HepG2 (cell line): ENCODE measurements around the gene BCAS1. TPM values are rescaled to one million over a fixed set of nuclear protein-coding genes. Genes with fewer than 3 reads are reported as not detected.
A peak's percentile ranks its signal among the peaks of the same experiment; 100 is the strongest.

Source experiments
- HHEX ChIP-seq: IDR thresholded peaks from 2 replicates; pipeline ENCODE4 v1.6.1; 2016; ENCODE audit warnings: control low read depth
- IKZF4 ChIP-seq: sonication (generic); formaldehyde crosslinking; IDR thresholded peaks from 2 replicates; pipeline ENCODE4 v1.5.1; 2020; ENCODE audit warnings: borderline replicate concordance, mild to moderate bottlenecking, low read depth, missing genetic modification reagents; ENCODE audit errors: not compliant biosample characterization
- PAF1 ChIP-seq: IDR thresholded peaks from 2 replicates; pipeline ENCODE4 v1.6.1; 2016; ENCODE audit warnings: missing genetic modification reagents, missing compliant biosample characterization
- RARA ChIP-seq: IDR thresholded peaks from 2 replicates; pipeline ENCODE4 v1.6.1; 2016; ENCODE audit warnings: missing genetic modification reagents, missing compliant biosample characterization
- REL ChIP-seq: sonication (generic); formaldehyde crosslinking; conservative IDR thresholded peaks from 2 replicates; pipeline ENCODE4 v1.8.0; 2022; ENCODE audit warnings: mild to moderate bottlenecking, missing genetic modification reagents, moderate library complexity
- RNF2 ChIP-seq: fragments of 450-650 bp; conservative IDR thresholded peaks from 2 replicates; pipeline ENCODE4 v1.6.1; 2016; ENCODE audit warnings: low read depth
- SNRNP70 ChIP-seq: fragments of 200-400 bp; formaldehyde crosslinking; IDR thresholded peaks from 2 replicates; pipeline ENCODE4 v1.6.1; 2017; ENCODE audit warnings: mild to moderate bottlenecking, low read depth, low read length, moderate library complexity
- SRF ChIP-seq: IDR thresholded peaks from 2 replicates; pipeline ENCODE4 v1.6.1; 2011; ENCODE audit warnings: mild to moderate bottlenecking, low read depth, low read length, moderate library complexity
- TEAD3 ChIP-seq: optimal IDR thresholded peaks from 2 replicates; pipeline ENCODE3; 2016; ENCODE audit warnings: borderline replicate concordance
- TFDP1 ChIP-seq: IDR thresholded peaks from 2 replicates; pipeline ENCODE4 v1.6.1; 2016; ENCODE audit warnings: missing compliant biosample characterization, missing genetic modification reagents, borderline replicate concordance
- ZFP1 ChIP-seq: IDR thresholded peaks from 2 replicates; pipeline ENCODE4 v1.6.1; 2016
- ZFYVE20 ChIP-seq: sonication (generic); formaldehyde crosslinking; IDR thresholded peaks from 2 replicates; pipeline ENCODE4 v1.8.0; 2023; ENCODE audit warnings: low read depth, mild to moderate bottlenecking, moderate library complexity, missing genetic modification reagents, borderline replicate concordance
- ZMYM3 ChIP-seq: sonication (generic); formaldehyde crosslinking; IDR thresholded peaks from 2 replicates; pipeline ENCODE4 v1.5.1; 2020; ENCODE audit warnings: mild to moderate bottlenecking, missing genetic modification reagents
- ZNF101 ChIP-seq: sonication (generic); formaldehyde crosslinking; IDR thresholded peaks from 2 replicates; pipeline ENCODE4 v1.4.0; 2020; ENCODE audit warnings: mild to moderate bottlenecking, low read depth, missing genetic modification reagents, borderline replicate concordance
- ZNF253 ChIP-seq: sonication (generic); formaldehyde crosslinking; IDR thresholded peaks from 2 replicates; pipeline ENCODE4 v1.8.0; 2022; ENCODE audit warnings: mild to moderate bottlenecking, missing genetic modification reagents, borderline replicate concordance
- ZNF615 ChIP-seq: sonication (generic); formaldehyde crosslinking; IDR thresholded peaks from 2 replicates; pipeline ENCODE4 v1.5.0; 2020; ENCODE audit warnings: mild to moderate bottlenecking, missing genetic modification reagents, borderline replicate concordance
- ZNF687 ChIP-seq: sonication (generic); formaldehyde crosslinking; IDR thresholded peaks from 2 replicates; pipeline ENCODE4 v1.5.1; 2020; ENCODE audit warnings: mild to moderate bottlenecking, missing genetic modification reagents, moderate library complexity
- ZNF782 ChIP-seq: sonication (generic); formaldehyde crosslinking; IDR thresholded peaks from 2 replicates; pipeline ENCODE4 v1.4.0; 2020; ENCODE audit warnings: missing genetic modification reagents, mild to moderate bottlenecking, borderline replicate concordance
- polyA plus RNA-seq, 8 experiments: library from polyadenylated mRNA; depleted of rRNA in 3 of 8; stranded (reverse) in 7 of 8; unstranded in 1 of 8; fragments of >200 nt; fragmentation: Illumina TruSeq in 4 of 8; extraction: Trizol in 4 of 8; gene quantifications; 2 replicates each; pipeline versions ENCODE4 v1.2.1 to v1.2.3, GENCODE V29; 2011 to 2016; ENCODE audit warnings: low read depth in 4 of 8, missing spikeins in 1 of 8, mixed read lengths in 1 of 8; ENCODE audit not compliant: insufficient read depth in 1 of 8
- total RNA-seq, 5 experiments: library from RNA; depleted of rRNA; stranded (reverse); fragments of >200 nt; fragmentation: Illumina TruSeq; extraction: Trizol; gene quantifications; 2 replicates each; pipeline ENCODE4 v1.2.3, GENCODE V29; 2016; ENCODE audit warnings: low read depth in 1 of 5
- TF ChIP-seq, protein P1 (sequence below): sonication (generic); formaldehyde crosslinking; IDR thresholded peaks from 2 replicates; pipeline ENCODE4 v1.5.0; 2020; ENCODE audit warnings: mild to moderate bottlenecking, missing genetic modification reagents, borderline replicate concordance
- TF ChIP-seq, protein P2 (sequence below): sonication (generic); formaldehyde crosslinking; IDR thresholded peaks from 2 replicates; pipeline ENCODE4 v1.4.0; 2020; ENCODE audit warnings: missing genetic modification reagents

Gene BCAS1
- total and polyA plus RNA-seq, 2 of the 13 experiments (the other 11 are each of a cell fraction or from before 2014, with no cell fraction given): 0.55 to 0.91 TPM

GRCh38 chr20:54107600-54108325 is 37.4 kb upstream of the BCAS1 start (continued):
- TF ChIP-seq SNRNP70 (no peak), RNF2 (no peak), ZMYM3 (peak; percentile 95), RARA (CRISPR knock-in tag) (peak; percentile 99), ZNF615 (CRISPR knock-in tag) (no peak), HHEX (CRISPR knock-in tag) (peak; percentile 93), PAF1 (CRISPR knock-in tag) (no peak), ZNF253 (CRISPR knock-in tag) (no peak; the same call in 1 of the 2 replicates), TFDP1 (CRISPR knock-in tag) (peak; percentile 45), ZNF687 (no peak), ZFYVE20 (CRISPR knock-in tag) (no peak), TEAD3 (CRISPR knock-in tag) (peak; percentile 78), SRF (peak; percentile 69), IKZF4 (no peak), ZNF782 (CRISPR knock-in tag) (no peak), REL (no peak), ZNF101 (CRISPR knock-in tag) (0 out of 2 replicates have a peak, but pooled peaks have one; percentile 43), ZFP1 (CRISPR knock-in tag) (peak; percentile 69; the same call in 1 of the 2 replicates)
- TF ChIP-seq, protein P1, sequence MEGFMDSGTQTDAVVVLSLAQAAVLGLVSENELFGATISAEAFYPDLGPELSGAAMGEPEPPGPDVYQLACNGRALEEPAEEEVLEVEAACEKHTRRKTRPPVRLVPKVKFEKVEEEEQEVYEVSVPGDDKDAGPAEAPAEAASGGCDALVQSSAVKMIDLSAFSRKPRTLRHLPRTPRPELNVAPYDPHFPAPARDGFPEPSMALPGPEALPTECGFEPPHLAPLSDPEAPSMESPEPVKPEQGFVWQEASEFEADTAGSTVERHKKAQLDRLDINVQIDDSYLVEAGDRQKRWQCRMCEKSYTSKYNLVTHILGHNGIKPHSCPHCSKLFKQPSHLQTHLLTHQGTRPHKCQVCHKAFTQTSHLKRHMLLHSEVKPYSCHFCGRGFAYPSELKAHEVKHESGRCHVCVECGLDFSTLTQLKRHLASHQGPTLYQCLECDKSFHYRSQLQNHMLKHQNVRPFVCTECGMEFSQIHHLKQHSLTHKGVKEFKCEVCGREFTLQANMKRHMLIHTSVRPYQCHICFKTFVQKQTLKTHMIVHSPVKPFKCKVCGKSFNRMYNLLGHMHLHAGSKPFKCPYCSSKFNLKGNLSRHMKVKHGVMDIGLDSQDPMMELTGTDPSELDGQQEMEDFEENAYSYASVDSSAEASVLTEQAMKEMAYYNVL: peak; percentile 91; the same call in 1 of the 2 replicates
- TF ChIP-seq, protein P2, sequence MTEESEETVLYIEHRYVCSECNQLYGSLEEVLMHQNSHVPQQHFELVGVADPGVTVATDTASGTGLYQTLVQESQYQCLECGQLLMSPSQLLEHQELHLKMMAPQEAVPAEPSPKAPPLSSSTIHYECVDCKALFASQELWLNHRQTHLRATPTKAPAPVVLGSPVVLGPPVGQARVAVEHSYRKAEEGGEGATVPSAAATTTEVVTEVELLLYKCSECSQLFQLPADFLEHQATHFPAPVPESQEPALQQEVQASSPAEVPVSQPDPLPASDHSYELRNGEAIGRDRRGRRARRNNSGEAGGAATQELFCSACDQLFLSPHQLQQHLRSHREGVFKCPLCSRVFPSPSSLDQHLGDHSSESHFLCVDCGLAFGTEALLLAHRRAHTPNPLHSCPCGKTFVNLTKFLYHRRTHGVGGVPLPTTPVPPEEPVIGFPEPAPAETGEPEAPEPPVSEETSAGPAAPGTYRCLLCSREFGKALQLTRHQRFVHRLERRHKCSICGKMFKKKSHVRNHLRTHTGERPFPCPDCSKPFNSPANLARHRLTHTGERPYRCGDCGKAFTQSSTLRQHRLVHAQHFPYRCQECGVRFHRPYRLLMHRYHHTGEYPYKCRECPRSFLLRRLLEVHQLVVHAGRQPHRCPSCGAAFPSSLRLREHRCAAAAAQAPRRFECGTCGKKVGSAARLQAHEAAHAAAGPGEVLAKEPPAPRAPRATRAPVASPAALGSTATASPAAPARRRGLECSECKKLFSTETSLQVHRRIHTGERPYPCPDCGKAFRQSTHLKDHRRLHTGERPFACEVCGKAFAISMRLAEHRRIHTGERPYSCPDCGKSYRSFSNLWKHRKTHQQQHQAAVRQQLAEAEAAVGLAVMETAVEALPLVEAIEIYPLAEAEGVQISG (CRISPR knock-in tag): peak; percentile 80
